Adrenal gland (tissue), 12 donors: ENCODE measurements around the gene CMBL. TPM values are rescaled to one million over a fixed set of nuclear protein-coding genes. Genes with fewer than 3 reads are reported as not detected.
A peak's percentile ranks its signal among the peaks of the same experiment; 100 is the strongest.

Experiments used
- DNase-seq, 7 donors: peaks; one replicate each; pipeline ENCODE4 v3.0.0-alpha.2; 2019 to 2020
- H3K27ac ChIP-seq, 5 donors: fragments of 200-600 bp; sonication (generic) in 4 of 5; 1 replicate in 3 of 5; 2 replicates in 2 of 5; pipeline versions ENCODE4 v1.5.1 to v1.8.0; 2016 to 2020; ENCODE audit warnings: mild to moderate bottlenecking in 1 of 5
- H3K27me3 ChIP-seq: fragments of 200-600 bp; 2 replicates; pipeline ENCODE4 v1.8.0; 2021
- H3K36me3 ChIP-seq, 2 donors: fragments of 200-600 bp; replicated peaks in 1 of 2; 1 replicate in 1 of 2; 2 replicates in 1 of 2; pipeline versions ENCODE4 v1.5.1 to v1.8.0; 2018 to 2022
- H3K4me1 ChIP-seq, 2 donors: fragments of 200-600 bp; replicated peaks in 1 of 2; 1 replicate in 1 of 2; 2 replicates in 1 of 2; pipeline versions ENCODE4 v1.5.1 to v1.8.0; 2018 to 2021
- H3K4me3 ChIP-seq, 4 donors: fragments of 200-600 bp; sonication (generic) in 3 of 4; one replicate each; pipeline ENCODE4 v1.5.1; 2016 to 2018
- H3K9me3 ChIP-seq, 3 donors: fragments of 200-600 bp; sonication (generic) in 1 of 3; replicated peaks in 1 of 3; 1 replicate in 2 of 3; 2 replicates in 1 of 3; pipeline versions ENCODE4 v1.5.1 to v1.8.0; 2016 to 2021
- CTCF ChIP-seq, 6 experiments: fragments of 450-650 bp in 4 of 6; fragments of 200-600 bp in 2 of 6; sonication (generic) in 1 of 6; IDR thresholded peaks; 1 replicate in 5 of 6; 2 replicates in 1 of 6; pipeline versions ENCODE4 v1.5.1 to v1.8.0; 2016 to 2021; ENCODE audit warnings: antibody characterized with exemption in 6 of 6, mild to moderate bottlenecking in 2 of 6, moderate library complexity in 1 of 6
- POLR2A ChIP-seq, 2 donors: fragments of 450-650 bp; IDR thresholded peaks; one replicate each; pipeline ENCODE4 v1.6.1; 2017; ENCODE audit warnings: antibody characterized with exemption in 2 of 2, mild to moderate bottlenecking in 2 of 2, moderate library complexity in 1 of 2
- WGBS, 4 donors: extraction: QIAGEN DNeasy Blood & Tissue Kit in 2 of 4; methylation state at CpG; one replicate each; pipeline versions ENCODE4 v1.1.5 to v1.1.7; 2013 to 2017; 5-methylcytosine and 5-hydroxymethylcytosine counted together
- intact Hi-C, 2 donors: fragments of 100-400 bp; cut with DNase I; formaldehyde crosslinking; loops; one replicate each; pipeline versions ENCODE4 v1.14.1 to v1.15.0; 2022 to 2023
- polyA plus RNA-seq, 3 donors: library from polyadenylated mRNA; stranded (reverse); fragments of 200-250 nt in 2 of 3; fragments of 350-450 nt in 1 of 3; fragmentation: Illumina TruSeq in 1 of 3; extraction: RNeasy Lipid Tissue Mini Kit (QIAGEN cat#74804) in 1 of 3; gene quantifications; one replicate each; pipeline ENCODE4 v1.2.3, GENCODE V29; 2013 to 2014
- total RNA-seq, 9 donors: library from RNA; depleted of rRNA in 4 of 9; stranded (reverse); fragments of >200 nt in 4 of 9; fragments of 120-200 nt in 1 of 9; fragmentation: NEBNext Ultra II Directional in 1 of 9; extraction: Animal tissue kit (Norgen Biotek cat#: 25700) in 1 of 9; gene quantifications; one replicate each; pipeline versions ENCODE4 v1.1.0 to v1.2.4, GENCODE V29; 2013 to 2023
- donor health status: healthy with polysubstance abuse.
- donor health status: Bipolar disorder and iron deficiency.
- donor health status: DM: yes; HTN: yes; CAD: no.
- donor health status: DM: no; HTN: no; CAD: no.
- donor health status: DM: no; HTN: no; CAD: no.
- donor health status: DM: yes; HTN: yes; CAD: no.

CMBL gene
- total and polyA plus RNA-seq, 12 donors: 14.9 to 87.7 (median 28.9) TPM

- peaks cover 6 to 7% of the 10 kb centered on the region in 2 donors for H3K4me1 ChIP-seq
- WGBS, 4 donors: 73 to 84% (median 78%) methylated on average over 3 of the region's 3 CpGs
- no peak for DNase-seq
- TF ChIP-seq CTCF (IDR thresholded peaks at IDR 0.05): no peak
- TF ChIP-seq POLR2A (IDR thresholded peaks at IDR 0.05): no peak
- no peaks in the 10 kb centered on the region for H3K27me3 ChIP-seq
- intact Hi-C loops: no loop called here
- no peaks in the 10 kb centered on the region for H3K9me3 ChIP-seq
- no peaks in the 10 kb centered on the region for H3K36me3 ChIP-seq
- H3K4me3 ChIP-seq: no peak overlapping the region
- no peak overlapping the region for H3K27ac ChIP-seq
Measured at GRCh38 chr5:10293907-10294662, 13.6 kb downstream of the CMBL start.

DNA sequence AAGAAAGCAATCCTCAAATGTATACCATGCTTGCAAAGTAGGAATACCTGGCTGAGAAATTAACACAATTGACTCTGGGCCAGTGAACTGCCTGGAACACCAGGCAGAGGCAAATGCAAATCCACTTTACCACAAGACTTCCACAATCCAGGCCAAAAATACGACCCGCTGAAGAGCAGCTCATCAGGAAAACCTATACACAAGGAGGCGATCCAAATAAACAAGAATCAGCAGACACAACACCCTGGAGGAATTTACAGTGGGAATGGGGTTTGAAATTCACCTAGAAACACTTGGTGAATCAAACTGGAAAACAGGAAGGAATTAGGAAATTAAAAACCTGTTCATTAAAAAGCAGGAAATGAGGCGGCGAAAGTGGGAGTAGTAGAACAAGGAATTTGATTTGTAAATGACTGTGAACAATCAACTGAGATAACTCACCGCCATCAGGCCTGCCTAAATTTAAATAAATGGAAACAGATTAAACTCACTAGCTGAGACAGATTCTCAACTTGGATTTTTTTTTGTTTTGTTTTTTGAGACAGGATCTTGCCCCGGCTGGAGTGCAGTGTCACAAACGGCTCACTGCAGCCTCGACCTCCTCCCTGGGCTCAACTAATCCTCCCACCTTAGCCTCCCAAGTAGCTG, 15.9 kb downstream of the CMBL start:
- intact Hi-C loops: no loop called here
- H3K4me1 ChIP-seq: peaks cover 12 to 13% of the 10 kb centered on the region in 2 donors
- DNase-seq: no peak
- H3K9me3 ChIP-seq: no peaks in the 10 kb centered on the region
- H3K4me3 ChIP-seq: no peak overlapping the region
- TF ChIP-seq CTCF (IDR thresholded peaks at IDR 0.05) (no peak), POLR2A (IDR thresholded peaks at IDR 0.05) (no peak)
- no peaks in the 10 kb centered on the region for H3K27me3 ChIP-seq
- no peak overlapping the region for H3K27ac ChIP-seq
- H3K36me3 ChIP-seq: peaks cover 0 to 8% of the 10 kb centered on the region in 2 donors
- 83 to 91% (median 89%) methylated on average over 9 of the region's 9 CpGs for WGBS, 4 donors

DNA sequence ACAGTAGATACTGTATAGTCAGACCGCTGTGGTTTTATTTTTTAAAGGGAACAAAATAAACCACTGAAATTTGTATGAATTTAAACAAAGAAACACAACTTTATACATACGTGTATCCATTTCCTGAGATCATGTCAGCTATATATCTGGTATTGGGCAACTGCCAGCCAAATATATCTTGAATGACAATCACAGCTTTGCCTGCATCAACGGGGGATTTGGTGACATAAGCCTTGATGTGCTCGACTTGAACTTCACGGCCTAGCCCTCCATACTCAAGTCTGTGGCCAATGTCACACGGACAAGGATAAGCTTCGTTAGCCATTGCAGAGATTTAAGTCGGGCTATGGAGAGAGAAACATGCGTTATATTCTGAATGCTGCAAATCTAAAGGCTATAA, 17.3 kb downstream of the CMBL start:
- no peak for DNase-seq
- H3K4me1 ChIP-seq: peaks cover 12 to 13% of the 10 kb centered on the region in 2 donors
- TF ChIP-seq POLR2A (IDR thresholded peaks at IDR 0.05) (no peak), CTCF (IDR thresholded peaks at IDR 0.05) (no peak)
- 91 to 94% (median 92%) methylated on average over 9 of the region's 9 CpGs for WGBS, 4 donors
- peaks cover 0 to 8% of the 10 kb centered on the region in 2 donors for H3K36me3 ChIP-seq
- intact Hi-C loops: no loop called here
- no peak overlapping the region for H3K27ac ChIP-seq
- H3K9me3 ChIP-seq: no peaks in the 10 kb centered on the region
- H3K4me3 ChIP-seq: no peak overlapping the region
- no peaks in the 10 kb centered on the region for H3K27me3 ChIP-seq

DNA sequence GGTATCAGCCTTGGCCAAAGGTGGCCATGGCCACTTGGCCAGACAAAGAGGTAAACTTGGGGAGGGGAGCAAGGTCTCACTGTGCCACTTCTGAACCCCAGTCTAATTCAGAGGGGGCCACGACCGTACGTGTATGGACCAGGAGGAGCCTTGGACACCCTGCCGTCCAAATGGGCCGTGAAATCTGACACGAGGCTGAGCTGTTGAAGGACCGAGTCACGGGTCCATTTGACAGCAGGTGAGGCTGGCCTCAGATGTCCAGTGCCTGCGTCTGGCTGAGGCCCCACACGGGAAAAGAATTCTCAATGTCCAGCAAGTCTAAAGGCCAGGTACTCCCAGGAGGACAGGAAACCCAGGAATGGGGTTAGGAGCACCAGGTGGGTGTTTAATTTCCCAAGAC, 17.7 kb downstream of the CMBL start:
- Histone ChIP-seq H3K27me3 (no peaks in the 10 kb centered on the region), H3K27ac (peak overlapping the region in 3 of 5 donors; percentile 72 to 90 (median 73)), H3K36me3 (peaks cover 0 to 8% of the 10 kb centered on the region in 2 donors), H3K4me1 (peaks cover 12 to 13% of the 10 kb centered on the region in 2 donors), H3K9me3 (no peaks in the 10 kb centered on the region), H3K4me3 (no peak overlapping the region)
- no peak for DNase-seq
- no peak for TF ChIP-seq POLR2A (IDR thresholded peaks at IDR 0.05)
- TF ChIP-seq CTCF (IDR thresholded peaks at IDR 0.05): no peak
- 93 to 96% (median 95%) methylated on average over 8 to 10 of the region's 10 CpGs for WGBS, 4 donors
- intact Hi-C loops: loop anchor here in 1 of 2 donors (10.0 kb wide), 2 partner anchors 135 to 335 kb away; no protein-coding TSS in a partner anchor
